Aorta (tissue), 5 donors: ENCODE data around the gene CUX1. TPM values are rescaled to one million over a fixed set of nuclear protein-coding genes. Genes with fewer than 3 reads are reported as not detected.
A peak's percentile ranks its signal among the peaks of the same experiment; 100 is the strongest.
"Not testable (repeated sequence)": the region's sequence is repeated elsewhere in the genome, so short reads cannot be mapped to it uniquely, and the experiment has no call there.

Experiments
- ATAC-seq: fragments of 200-7000 bp; cut with Tn5 transposase; one replicate; pipeline ENCODE4 v1.9.1; 2022; ENCODE audit warnings: moderate library complexity; ENCODE audit not compliant: low FRiP score
- DNase-seq, 2 donors: peaks; one replicate each; pipeline ENCODE4 v3.0.0-alpha.2; 2020
- H3K27ac ChIP-seq, 2 donors: one replicate each; pipeline ENCODE4 v1.5.1; 2013; ENCODE audit warnings: low read length in 2 of 2, mild to moderate bottlenecking in 2 of 2, moderate library complexity in 2 of 2, control low read depth in 1 of 2, inconsistent platforms in 1 of 2, low read depth in 1 of 2
- H3K27me3 ChIP-seq, 2 donors: one replicate each; pipeline ENCODE4 v1.6.1; 2013; ENCODE audit warnings: control low read depth in 1 of 2, low read length in 1 of 2, mild to moderate bottlenecking in 1 of 2, moderate library complexity in 1 of 2; ENCODE audit not compliant: insufficient read depth in 2 of 2, control insufficient read depth in 1 of 2
- H3K36me3 ChIP-seq, 2 donors: one replicate each; pipeline ENCODE4 v1.6.1; 2013; ENCODE audit warnings: control low read depth in 1 of 2, low read length in 1 of 2, mild to moderate bottlenecking in 1 of 2; ENCODE audit not compliant: insufficient read depth in 2 of 2, control insufficient read depth in 1 of 2
- H3K4me1 ChIP-seq, 2 donors: one replicate each; pipeline ENCODE4 v1.6.1; 2013; ENCODE audit warnings: low read length in 2 of 2, control low read depth in 1 of 2, mild to moderate bottlenecking in 1 of 2, moderate library complexity in 1 of 2; ENCODE audit not compliant: insufficient read depth in 2 of 2, control insufficient read depth in 1 of 2
- H3K4me3 ChIP-seq, 2 donors: one replicate each; pipeline ENCODE4 v1.5.1; 2013; ENCODE audit warnings: low read length in 2 of 2, control low read depth in 1 of 2, mild to moderate bottlenecking in 1 of 2
- H3K9me3 ChIP-seq: one replicate; pipeline ENCODE4 v1.6.1; 2013; ENCODE audit warnings: mild to moderate bottlenecking, low read length; ENCODE audit not compliant: control insufficient read depth
- WGBS, 2 donors: extraction: QIAGEN DNeasy Blood & Tissue Kit; methylation state at CpG; one replicate each; pipeline ENCODE4 v1.1.7; 2013; 5-methylcytosine and 5-hydroxymethylcytosine counted together
- intact Hi-C, 2 donors: fragments of 100-400 bp; cut with DNase I; formaldehyde crosslinking; loops; one replicate each; pipeline versions ENCODE4 v1.14.2 to v1.15.0; 2022
- polyA plus RNA-seq, 2 donors: library from polyadenylated mRNA; stranded (reverse); fragments of 200-250 nt; gene quantifications; one replicate each; pipeline ENCODE4 v1.2.3, GENCODE V29; 2013
- total RNA-seq, 2 donors: library from RNA; stranded (reverse); fragmentation: NEBNext Ultra II Directional; extraction: Animal tissue kit (Norgen Biotek cat#: 25700); gene quantifications; one replicate each; pipeline ENCODE4 v1.2.1, GENCODE V29; 2021
- donor health status: healthy with polysubstance abuse.
- donor health status: Bipolar disorder and iron deficiency.
- donor health status: DM: no; HTN: no; CAD: no.
- donor health status: DM: no; HTN: no; CAD: no.
- donor health status: DM: yes; HTN: yes; CAD: no.

Gene CUX1
- total and polyA plus RNA-seq, 4 donors: 51.6 to 159 (median 94.1) TPM

DNA sequence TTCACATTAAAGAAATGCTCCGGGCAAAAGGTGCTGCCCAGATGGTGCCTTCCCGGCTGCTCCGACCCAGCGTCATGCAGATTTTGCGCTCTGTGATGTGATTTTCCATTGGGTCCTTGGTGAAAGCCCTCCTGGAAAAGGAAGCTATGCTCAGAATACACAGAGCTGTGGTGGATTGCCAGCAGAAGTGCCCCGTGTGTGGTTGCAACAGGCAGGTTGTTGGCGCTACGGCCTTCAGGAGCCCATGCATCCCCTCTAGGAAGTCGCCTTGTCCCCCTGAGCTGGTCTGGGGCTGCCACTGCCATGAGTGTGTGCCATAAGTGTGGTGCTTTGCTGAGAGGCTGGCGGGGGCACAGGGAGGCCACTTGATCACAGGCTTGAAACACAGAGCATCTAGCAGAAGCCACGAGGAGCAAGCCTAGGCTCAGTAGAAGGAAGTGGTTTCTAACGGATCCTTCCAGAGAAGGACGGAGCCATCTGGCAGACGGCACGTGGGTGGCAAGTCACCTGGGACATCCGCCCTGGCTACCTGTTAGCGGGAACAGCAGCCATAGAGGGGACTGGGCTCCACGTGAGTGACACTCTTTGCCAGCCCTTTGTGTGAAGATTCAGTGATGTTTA lies 210.9 kb downstream of the CUX1 start:
- DNase-seq: peak in 1 of 2 donors; percentile 47
- peaks cover 0 to 2% of the 10 kb centered on the region in 2 donors for H3K36me3 ChIP-seq
- no peak overlapping the region for H3K27ac ChIP-seq
- intact Hi-C loops: no loop called here
- no peaks in the 10 kb centered on the region for H3K27me3 ChIP-seq
- no peaks in the 10 kb centered on the region for H3K9me3 ChIP-seq
- H3K4me3 ChIP-seq: no peak overlapping the region
- no peaks in the 10 kb centered on the region for H3K4me1 ChIP-seq
- ATAC-seq: no peak
- WGBS, 2 donors: 90 to 92% methylated on average over 18 of the region's 18 CpGs

DNA sequence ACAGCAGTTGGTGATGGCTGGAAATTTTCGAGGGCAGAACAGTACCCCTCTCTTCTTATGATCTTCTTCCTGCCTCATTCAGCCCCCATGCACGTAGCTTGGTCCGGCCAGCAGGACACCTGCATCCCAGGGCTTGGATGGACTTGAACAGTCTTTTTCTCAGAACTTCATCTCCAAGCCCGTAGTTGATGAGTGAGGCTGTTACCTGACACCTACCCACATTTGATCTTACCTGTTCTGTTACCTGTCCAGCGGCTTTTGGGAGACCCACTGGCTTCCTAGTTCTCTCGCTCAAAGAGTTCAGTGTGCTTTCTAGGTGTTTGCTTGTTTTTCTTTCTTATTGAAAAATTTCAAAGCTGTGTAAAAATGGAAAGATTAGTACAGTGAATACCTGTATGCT lies 212.2 kb downstream of the CUX1 start:
- no peak for ATAC-seq
- Histone ChIP-seq H3K27me3 (no peaks in the 10 kb centered on the region), H3K4me3 (no peak overlapping the region), H3K4me1 (no peaks in the 10 kb centered on the region), H3K9me3 (no peaks in the 10 kb centered on the region), H3K27ac (no peak overlapping the region), H3K36me3 (peaks cover 0 to 2% of the 10 kb centered on the region in 2 donors)
- intact Hi-C loops: no loop called here
- DNase-seq: no peak
- 82 to 92% methylated on average over 6 of the region's 6 CpGs for WGBS, 2 donors

DNA sequence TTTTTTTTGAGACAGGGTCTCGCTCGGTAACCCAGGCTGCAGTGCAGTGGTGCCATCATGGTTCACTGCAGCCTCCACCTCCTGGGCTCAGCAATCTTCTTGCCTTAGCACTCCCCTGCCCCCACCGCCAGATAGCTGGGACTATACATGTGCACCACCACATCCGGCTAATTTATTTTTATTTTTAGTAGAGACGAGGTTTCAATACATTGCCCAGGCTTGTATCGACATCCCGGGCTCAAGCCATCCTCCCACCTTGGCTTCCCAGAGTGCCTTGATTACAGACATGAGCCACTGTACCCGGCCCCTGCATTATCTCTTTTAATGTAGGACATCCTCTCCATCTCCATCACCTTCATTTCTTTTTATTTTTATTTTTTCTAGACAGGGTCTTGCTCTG lies 213.3 kb downstream of the CUX1 start:
- DNase-seq: no peak
- no peak for ATAC-seq
- Histone ChIP-seq H3K27me3 (no peaks in the 10 kb centered on the region), H3K4me1 (no peaks in the 10 kb centered on the region), H3K36me3 (peaks cover 0 to 2% of the 10 kb centered on the region in 2 donors), H3K9me3 (no peaks in the 10 kb centered on the region), H3K4me3 (no peak overlapping the region), H3K27ac (no peak overlapping the region)
- 90 to 95% methylated on average over 8 of the region's 8 CpGs for WGBS, 2 donors
- intact Hi-C loops: no loop called here

DNA sequence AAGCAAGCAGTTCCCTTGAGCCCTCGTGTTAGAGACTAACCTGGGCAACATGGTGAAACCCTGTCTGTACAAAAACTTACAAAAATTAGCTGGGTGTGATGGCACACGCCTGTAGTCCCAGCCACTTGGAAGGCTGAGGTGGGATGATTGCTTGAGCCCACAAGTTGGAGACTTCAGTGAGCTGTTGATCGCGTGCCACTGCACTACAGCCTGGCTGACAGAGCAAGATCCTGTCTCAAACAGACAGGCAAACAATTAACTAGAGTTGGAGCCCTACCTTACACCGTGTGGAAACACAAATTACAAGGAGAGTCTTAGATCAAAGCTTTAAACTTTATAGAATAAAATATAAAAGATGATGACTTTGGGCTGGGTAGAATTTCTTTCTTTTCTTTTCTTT lies 219.5 kb downstream of the CUX1 start:
- no peaks in the 10 kb centered on the region for H3K4me1 ChIP-seq
- ATAC-seq (no peak), DNase-seq (no peak)
- no peaks in the 10 kb centered on the region for H3K27me3 ChIP-seq
- 61 to 76% methylated on average over 5 of the region's 5 CpGs for WGBS, 2 donors
- no peak overlapping the region for H3K27ac ChIP-seq
- H3K9me3 ChIP-seq: no peaks in the 10 kb centered on the region
- H3K36me3 ChIP-seq: no peaks in the 10 kb centered on the region
- intact Hi-C loops: no loop called here
- no peak overlapping the region for H3K4me3 ChIP-seq

DNA sequence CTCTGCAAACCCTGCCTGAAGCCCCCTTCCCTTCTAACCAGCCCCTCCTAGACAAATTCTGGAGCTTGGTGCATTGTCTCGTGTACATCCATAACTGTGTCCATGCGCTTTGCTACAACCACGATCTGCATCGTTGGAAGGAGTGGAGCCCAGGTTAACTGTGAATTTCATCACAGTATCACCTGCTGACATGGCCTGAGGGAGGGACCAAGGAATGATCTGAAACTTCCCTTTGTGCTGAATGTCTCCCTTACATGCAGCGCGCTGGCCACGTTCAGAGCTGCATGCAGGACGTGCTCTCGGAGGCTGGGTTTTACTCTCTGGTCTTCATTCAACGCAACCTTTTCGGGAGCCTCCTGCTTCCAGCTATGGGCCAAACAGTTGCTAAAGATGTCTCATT lies 222.3 kb downstream of the CUX1 start:
- intact Hi-C loops: no loop called here
- no peak for DNase-seq
- no peaks in the 10 kb centered on the region for H3K36me3 ChIP-seq
- H3K4me3 ChIP-seq: no peak overlapping the region
- no peaks in the 10 kb centered on the region for H3K9me3 ChIP-seq
- no peaks in the 10 kb centered on the region for H3K27me3 ChIP-seq
- ATAC-seq: no peak
- 97% methylated on average over 11 of the region's 11 CpGs for WGBS, 2 donors
- no peak overlapping the region for H3K27ac ChIP-seq
- H3K4me1 ChIP-seq: no peaks in the 10 kb centered on the region

DNA sequence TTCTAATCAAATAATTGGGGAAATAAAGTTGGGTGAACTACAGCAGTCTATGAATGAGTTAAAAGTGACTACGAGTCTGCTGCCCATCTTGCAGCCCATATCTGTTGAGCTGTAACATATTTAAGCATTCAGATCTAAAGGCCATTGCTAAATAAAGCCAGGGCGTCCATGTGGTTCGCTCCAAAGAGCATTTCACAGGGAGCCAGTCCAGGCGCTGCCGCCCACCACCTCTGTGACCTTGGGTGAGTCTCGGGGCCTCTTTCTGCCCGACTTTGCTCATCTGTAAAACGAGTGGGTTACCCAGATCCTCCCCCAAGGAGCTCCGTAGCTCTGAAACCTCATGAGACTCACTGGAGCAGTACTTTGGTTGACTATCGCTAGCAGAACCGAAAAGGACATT lies 223.1 kb downstream of the CUX1 start:
- no peak overlapping the region for H3K4me3 ChIP-seq
- H3K27ac ChIP-seq: no peak overlapping the region
- WGBS, 2 donors: 83 to 84% methylated on average over 11 of the region's 11 CpGs
- H3K9me3 ChIP-seq: no peaks in the 10 kb centered on the region
- H3K4me1 ChIP-seq: no peaks in the 10 kb centered on the region
- H3K27me3 ChIP-seq: no peaks in the 10 kb centered on the region
- no peaks in the 10 kb centered on the region for H3K36me3 ChIP-seq
- intact Hi-C loops: no loop called here
- no peak for DNase-seq
- ATAC-seq: no peak

DNA sequence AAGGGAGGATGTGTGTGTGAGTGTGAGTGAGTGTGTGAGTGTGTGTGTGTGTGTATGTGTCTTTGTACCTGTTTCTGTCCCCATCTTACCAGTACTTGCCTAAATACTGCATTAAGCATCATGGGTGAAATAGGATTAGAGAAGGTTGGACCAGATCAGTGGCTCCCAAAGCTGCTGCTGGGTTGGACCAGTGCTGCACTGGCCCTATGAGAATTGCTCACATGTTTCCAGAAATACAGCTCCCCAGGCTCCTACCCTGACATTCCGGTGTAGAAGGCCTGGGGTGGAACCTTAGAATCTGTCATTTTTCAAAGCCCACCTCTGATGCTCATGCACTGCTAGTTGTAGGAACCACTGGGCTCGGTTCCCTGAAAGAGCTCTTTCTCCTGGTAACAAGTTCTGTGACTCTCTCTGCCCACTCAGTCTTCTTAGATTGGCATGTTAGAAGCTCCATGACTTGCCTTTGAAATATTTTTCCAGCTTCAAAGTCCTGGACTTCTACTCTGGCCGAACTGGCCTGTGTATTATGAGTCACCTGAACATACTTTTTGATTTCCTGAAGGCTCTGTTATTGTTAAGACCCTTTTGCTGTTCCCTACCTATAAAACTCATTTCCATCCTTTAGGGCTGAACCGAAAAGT lies 224.7 kb downstream of the CUX1 start:
- intact Hi-C loops: no loop called here
- Histone ChIP-seq H3K36me3 (no peaks in the 10 kb centered on the region), H3K27me3 (no peaks in the 10 kb centered on the region), H3K4me1 (no peaks in the 10 kb centered on the region), H3K27ac (peak overlapping the region in 1 of 2 donors; percentile 62), H3K9me3 (no peaks in the 10 kb centered on the region), H3K4me3 (no peak overlapping the region)
- no peak for ATAC-seq
- no peak for DNase-seq
- WGBS, 2 donors: 27 to 31% methylated on average over 4 of the region's 4 CpGs

DNA sequence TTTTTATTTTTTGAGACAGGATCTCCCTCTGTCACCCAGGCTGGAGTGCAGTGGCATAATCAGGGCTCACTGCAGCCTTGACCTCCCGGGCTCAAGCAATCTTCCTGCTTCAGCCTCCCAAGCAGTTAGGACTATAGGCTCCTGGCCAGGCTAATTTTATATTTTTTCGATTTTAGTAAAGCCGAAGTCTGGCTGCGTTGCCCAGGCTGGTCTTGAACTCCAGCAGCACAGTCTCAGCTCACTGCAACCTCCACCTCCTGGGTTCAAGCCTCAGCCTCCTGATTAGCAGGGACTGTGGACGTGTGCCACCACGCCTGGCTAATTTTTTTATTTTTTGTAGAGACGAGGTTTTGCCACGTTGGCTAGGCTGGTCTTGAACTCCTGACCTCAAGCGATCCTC lies 225.4 kb downstream of the CUX1 start:
- WGBS, 2 donors: 39 to 44% methylated on average over 9 of the region's 9 CpGs
- H3K36me3 ChIP-seq, intact Hi-C loops, H3K4me3 ChIP-seq, H3K9me3 ChIP-seq, H3K27ac ChIP-seq, H3K4me1 ChIP-seq, H3K27me3 ChIP-seq, DNase-seq, ATAC-seq: not testable (repeated sequence)

DNA sequence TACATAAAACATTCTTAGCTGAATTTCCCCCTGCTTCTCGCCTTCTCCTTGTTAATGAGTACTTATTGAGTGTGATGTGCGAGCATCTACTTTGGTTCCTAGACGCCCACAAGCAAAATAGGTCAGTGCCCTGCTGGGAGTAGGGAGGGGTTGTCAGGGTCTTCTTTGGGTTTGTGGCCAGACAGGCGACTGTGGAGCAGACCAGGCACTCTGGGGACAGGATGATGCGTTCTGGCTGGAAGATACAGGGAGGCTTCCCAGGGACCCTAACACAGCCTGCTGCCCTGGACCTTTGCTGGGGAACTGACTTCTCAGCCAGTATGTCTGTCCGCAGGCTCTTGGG lies 227.2 kb downstream of the CUX1 start:
- peak overlapping the region in 1 of 2 donors; percentile 59 for H3K27ac ChIP-seq
- no peaks in the 10 kb centered on the region for H3K9me3 ChIP-seq
- H3K27me3 ChIP-seq: no peaks in the 10 kb centered on the region
- no peak for ATAC-seq
- no peaks in the 10 kb centered on the region for H3K36me3 ChIP-seq
- H3K4me3 ChIP-seq: no peak overlapping the region
- WGBS, 2 donors: 91% methylated on average over 6 of the region's 6 CpGs
- no peak for DNase-seq
- intact Hi-C loops: no loop called here
- no peaks in the 10 kb centered on the region for H3K4me1 ChIP-seq
